ENCODE measurements around the gene CDH13. TPM values are rescaled to one million over a fixed set of nuclear protein-coding genes. Genes with fewer than 3 reads are reported as not detected.

CDH13 gene
- total RNA-seq, 2 experiments from 2014 or later: not detected

- POLR2A ChIA-PET: no interaction called here
- no peaks in the 10 kb centered on the region for H3K4me1 Mint-ChIP-seq
- H3K27ac Mint-ChIP-seq: no peak overlapping the region
- H3K27me3 Mint-ChIP-seq: peaks cover 4% of the 10 kb centered on the region
- CTCF ChIA-PET: interaction anchor here (1.7 to 2.1 kb wide), 2 partner anchors 25 to 37 kb away, joined by 3 to 7 read pairs; no protein-coding TSS in a partner anchor
- ATAC-seq (no peak), DNase-seq (no peak)
- H3K36me3 Mint-ChIP-seq (ENCODE audit: low read depth): no peaks in the 10 kb centered on the region
- H3K9me3 Mint-ChIP-seq (ENCODE audit: low read depth): no peaks in the 10 kb centered on the region
- intact Hi-C loops (cut with DNase I, micrococcal nuclease): no loop called here
- H3K4me3 Mint-ChIP-seq: no peak overlapping the region
Observed at GRCh38 chr16:82667437-82667836, 40.7 kb downstream of the CDH13 start.

- H3K36me3 Mint-ChIP-seq (ENCODE audit: low read depth): no peaks in the 10 kb centered on the region
- intact Hi-C loops (cut with DNase I, micrococcal nuclease): no loop called here
- DNase-seq (no peak), ATAC-seq (no peak)
- peaks cover 5% of the 10 kb centered on the region for H3K27me3 Mint-ChIP-seq
- ChIA-PET CTCF (interaction anchor here (0.5 to 2.1 kb wide), 3 partner anchors 25 to 1304 kb away, joined by 3 to 7 read pairs (median 3); no protein-coding TSS in a partner anchor), POLR2A (no interaction called here)
- no peaks in the 10 kb centered on the region for H3K9me3 Mint-ChIP-seq (ENCODE audit: low read depth)
- H3K27ac Mint-ChIP-seq: no peak overlapping the region
- H3K4me1 Mint-ChIP-seq: no peaks in the 10 kb centered on the region
- no peak overlapping the region for H3K4me3 Mint-ChIP-seq
Observed at GRCh38 chr16:82668094-82668493, 41.3 kb downstream of the CDH13 start.

GRCh38 chr16:82671741-82672140 is 45.0 kb downstream of the CDH13 start:
- Mint-ChIP-seq H3K4me3 (no peak overlapping the region), H3K27ac (no peak overlapping the region), H3K36me3 (ENCODE audit: low read depth) (no peaks in the 10 kb centered on the region), H3K27me3 (peaks cover 2% of the 10 kb centered on the region), H3K9me3 (ENCODE audit: low read depth) (no peaks in the 10 kb centered on the region), H3K4me1 (no peaks in the 10 kb centered on the region)
- ChIA-PET POLR2A (no interaction called here), CTCF (interaction anchor here (0.9 to 1.8 kb wide), 7 partner anchors 11 to 59 kb away, joined by 3 to 8 read pairs (median 4); no protein-coding TSS in a partner anchor)
- intact Hi-C loops (cut with DNase I, micrococcal nuclease): loop anchor here (2.0 kb wide), 2 partner anchors 31 to 41 kb away; no protein-coding TSS in a partner anchor
- DNase-seq (peak; percentile 63), ATAC-seq (no peak)

- CTCF ChIA-PET: interaction anchor here (0.9 to 1.8 kb wide), 2 partner anchors 18 to 42 kb away, joined by 4 to 8 read pairs; no protein-coding TSS in a partner anchor
- intact Hi-C loops (cut with DNase I, micrococcal nuclease): no loop called here
- ATAC-seq: no peak
Observed at GRCh38 chr16:82672676-82673075, 45.9 kb downstream of the CDH13 start.

GRCh38 chr16:82675300-82675699 is 48.5 kb downstream of the CDH13 start:
- Mint-ChIP-seq H3K27me3 (peaks cover 7% of the 10 kb centered on the region), H3K4me3 (no peak overlapping the region), H3K27ac (no peak overlapping the region), H3K4me1 (no peaks in the 10 kb centered on the region), H3K36me3 (ENCODE audit: low read depth) (no peaks in the 10 kb centered on the region), H3K9me3 (ENCODE audit: low read depth) (no peaks in the 10 kb centered on the region)
- ATAC-seq: no peak
- ChIA-PET CTCF (interaction anchor here (0.8 to 1.7 kb wide), 2 partner anchors 9 to 35 kb away, joined by 3 to 6 read pairs; no protein-coding TSS in a partner anchor), POLR2A (no interaction called here)
- intact Hi-C loops (cut with DNase I, micrococcal nuclease): no loop called here
- DNase-seq: no peak

More at GRCh38 chr16:82672676-82673075, 45.9 kb downstream of the CDH13 start:
- Mint-ChIP-seq H3K4me3 (no peak overlapping the region), H3K9me3 (ENCODE audit: low read depth) (no peaks in the 10 kb centered on the region), H3K4me1 (no peaks in the 10 kb centered on the region), H3K27ac (no peak overlapping the region), H3K27me3 (peaks cover 2% of the 10 kb centered on the region), H3K36me3 (ENCODE audit: low read depth) (no peaks in the 10 kb centered on the region)
- POLR2A ChIA-PET: no interaction called here
- no peak for DNase-seq

- H3K9me3 Mint-ChIP-seq (ENCODE audit: low read depth): no peaks in the 10 kb centered on the region
- H3K27me3 Mint-ChIP-seq: peaks cover 4% of the 10 kb centered on the region
- CTCF ChIA-PET: no interaction called here
- H3K27ac Mint-ChIP-seq: no peak overlapping the region
- H3K4me3 Mint-ChIP-seq: no peak overlapping the region
- no peaks in the 10 kb centered on the region for H3K36me3 Mint-ChIP-seq (ENCODE audit: low read depth)
- DNase-seq (no peak), ATAC-seq (no peak)
- intact Hi-C loops (cut with DNase I, micrococcal nuclease): no loop called here
- POLR2A ChIA-PET: no interaction called here
- H3K4me1 Mint-ChIP-seq: no peaks in the 10 kb centered on the region
Observed at GRCh38 chr16:82681592-82681991, 54.8 kb downstream of the CDH13 start.

GRCh38 chr16:82682767-82683166 is 56.0 kb downstream of the CDH13 start:
- Mint-ChIP-seq H3K27ac (no peak overlapping the region), H3K4me1 (peaks cover 3% of the 10 kb centered on the region), H3K4me3 (no peak overlapping the region), H3K36me3 (ENCODE audit: low read depth) (no peaks in the 10 kb centered on the region), H3K9me3 (ENCODE audit: low read depth) (no peaks in the 10 kb centered on the region), H3K27me3 (peaks cover 6% of the 10 kb centered on the region)
- intact Hi-C loops (cut with DNase I, micrococcal nuclease): no loop called here
- DNase-seq: no peak
- ATAC-seq: no peak
- POLR2A ChIA-PET: no interaction called here
- CTCF ChIA-PET: interaction anchor here (0.6 to 2.3 kb wide), 2 partner anchors 12 to 53 kb away, joined by 3 to 6 read pairs; no protein-coding TSS in a partner anchor

GRCh38 chr16:82684256-82684655 is 57.5 kb downstream of the CDH13 start:
- Mint-ChIP-seq H3K4me3 (no peak overlapping the region), H3K36me3 (ENCODE audit: low read depth) (no peaks in the 10 kb centered on the region), H3K27ac (no peak overlapping the region), H3K27me3 (peaks cover 2% of the 10 kb centered on the region), H3K9me3 (ENCODE audit: low read depth) (no peaks in the 10 kb centered on the region), H3K4me1 (peaks cover 3% of the 10 kb centered on the region)
- ATAC-seq (no peak), DNase-seq (no peak)
- intact Hi-C loops (cut with DNase I, micrococcal nuclease): no loop called here
- ChIA-PET POLR2A (no interaction called here), CTCF (interaction anchor here (2.3 kb wide), 1 partner anchor 13 kb away, joined by 6 read pairs; no protein-coding TSS in a partner anchor)

GRCh38 chr16:82685526-82685925 is 58.8 kb downstream of the CDH13 start:
- H3K36me3 Mint-ChIP-seq (ENCODE audit: low read depth): no peaks in the 10 kb centered on the region
- ChIA-PET POLR2A (no interaction called here), CTCF (no interaction called here)
- intact Hi-C loops (cut with DNase I, micrococcal nuclease): no loop called here
- H3K9me3 Mint-ChIP-seq (ENCODE audit: low read depth): no peaks in the 10 kb centered on the region
- H3K4me1 Mint-ChIP-seq: peaks cover 3% of the 10 kb centered on the region
- H3K4me3 Mint-ChIP-seq: no peak overlapping the region
- ATAC-seq: no peak
- no peak overlapping the region for H3K27ac Mint-ChIP-seq
- no peak for DNase-seq
- peaks cover 2% of the 10 kb centered on the region for H3K27me3 Mint-ChIP-seq

GRCh38 chr16:82694239-82694874 is 67.6 kb downstream of the CDH13 start:
- CTCF ChIA-PET: interaction anchor here (0.8 kb wide), 1 partner anchor 18 kb away, joined by 3 read pairs; no protein-coding TSS in a partner anchor
- no peaks in the 10 kb centered on the region for H3K9me3 Mint-ChIP-seq (ENCODE audit: low read depth)
- ATAC-seq: no peak
- intact Hi-C loops (cut with DNase I, micrococcal nuclease): no loop called here
- no peak overlapping the region for H3K4me3 Mint-ChIP-seq
- no peak overlapping the region for H3K27ac Mint-ChIP-seq
- H3K4me1 Mint-ChIP-seq: no peaks in the 10 kb centered on the region
- H3K27me3 Mint-ChIP-seq: peaks cover 3% of the 10 kb centered on the region
- no peaks in the 10 kb centered on the region for H3K36me3 Mint-ChIP-seq (ENCODE audit: low read depth)
- DNase-seq: no peak
- POLR2A ChIA-PET: no interaction called here

GRCh38 chr16:82695806-82696205 is 69.0 kb downstream of the CDH13 start:
- intact Hi-C loops (cut with DNase I, micrococcal nuclease): no loop called here
- Mint-ChIP-seq H3K9me3 (ENCODE audit: low read depth) (no peaks in the 10 kb centered on the region), H3K27ac (no peak overlapping the region), H3K4me1 (peaks cover 4% of the 10 kb centered on the region), H3K36me3 (ENCODE audit: low read depth) (no peaks in the 10 kb centered on the region), H3K27me3 (peaks cover 5% of the 10 kb centered on the region), H3K4me3 (no peak overlapping the region)
- DNase-seq (no peak), ATAC-seq (no peak)
- ChIA-PET POLR2A (no interaction called here), CTCF (no interaction called here)

- Mint-ChIP-seq H3K27ac (no peak overlapping the region), H3K36me3 (ENCODE audit: low read depth) (no peaks in the 10 kb centered on the region), H3K9me3 (ENCODE audit: low read depth) (no peaks in the 10 kb centered on the region), H3K4me1 (peaks cover 8% of the 10 kb centered on the region), H3K4me3 (no peak overlapping the region), H3K27me3 (peaks cover 10% of the 10 kb centered on the region)
- ChIA-PET CTCF (interaction anchor here (1.4 kb wide), 1 partner anchor 13 kb away, joined by 3 read pairs; no protein-coding TSS in a partner anchor), POLR2A (no interaction called here)
- DNase-seq (no peak), ATAC-seq (no peak)
- intact Hi-C loops (cut with DNase I, micrococcal nuclease): no loop called here
Observed at GRCh38 chr16:82699260-82699659, 72.5 kb downstream of the CDH13 start.
